BJ (cell line): ENCODE measurements around the gene SHF. TPM values are rescaled to one million over a fixed set of nuclear protein-coding genes. Genes with fewer than 3 reads are reported as not detected.

ENCODE experiments used
- CTCF ChIA-PET: fragments of 350-600 bp; formaldehyde crosslinking; extraction: SDS; loops from one replicate; lab custom pipeline; 2021; ENCODE audit warnings: antibody characterized with exemption, inconsistent platforms; lab: Yijun Ruan, JAX
- POLR2A ChIA-PET: fragments of 300-600 bp; sonication (Branson Sonifier 250); formaldehyde crosslinking; extraction: SDS; loops from one replicate; lab custom pipeline; 2021; ENCODE audit warnings: antibody characterized with exemption; lab: Charles Lee
- DNase-seq: peaks from one replicate; pipeline ENCODE4 v3.0.0-alpha.2; 2011; ENCODE audit warnings: low read depth
- H3K27me3 ChIP-seq: 2 replicates; pipeline ENCODE4 v1.6.0; 2011; ENCODE audit warnings: low read length; ENCODE audit not compliant: control insufficient read depth, insufficient read depth
- H3K36me3 ChIP-seq: 2 replicates; pipeline ENCODE4 v1.5.1; 2011; ENCODE audit warnings: low read length; ENCODE audit not compliant: control insufficient read depth, insufficient read depth
- H3K4me3 ChIP-seq: 2 replicates; pipeline ENCODE4 v1.5.1; 2011; ENCODE audit warnings: low read depth, mild to moderate bottlenecking, control low read depth, low read length
- polyA plus RNA-seq: library from polyadenylated mRNA; depleted of rRNA; stranded (reverse); fragments of >200 nt; gene quantifications from 2 replicates; pipeline ENCODE4 v1.2.3, GENCODE V29; 2011
- TF ChIP-seq, protein P1 (sequence below): IDR thresholded peaks from 2 replicates; pipeline ENCODE4 v1.5.1; 2011; ENCODE audit warnings: low read depth, mild to moderate bottlenecking, control low read depth, inconsistent platforms, low read length, moderate library complexity; ENCODE audit not compliant: insufficient read depth

SHF gene
- polyA plus RNA-seq, 1 experiment: 5.2 TPM

GRCh38 chr15:45201557-45201859 is 13.7 kb upstream of the SHF start:
- ChIA-PET CTCF (interaction anchor here (0.9 to 3.5 kb wide), 4 partner anchors 39 to 198 kb away, joined by 3 to 18 read pairs (median 4); no protein-coding TSS in a partner anchor), POLR2A (no interaction called here)
- Histone ChIP-seq H3K36me3 (no peaks in the 10 kb centered on the region), H3K4me3 (no peak overlapping the region), H3K27me3 (peaks cover 2% of the 10 kb centered on the region)
- no peak for DNase-seq
- TF ChIP-seq, protein P1, sequence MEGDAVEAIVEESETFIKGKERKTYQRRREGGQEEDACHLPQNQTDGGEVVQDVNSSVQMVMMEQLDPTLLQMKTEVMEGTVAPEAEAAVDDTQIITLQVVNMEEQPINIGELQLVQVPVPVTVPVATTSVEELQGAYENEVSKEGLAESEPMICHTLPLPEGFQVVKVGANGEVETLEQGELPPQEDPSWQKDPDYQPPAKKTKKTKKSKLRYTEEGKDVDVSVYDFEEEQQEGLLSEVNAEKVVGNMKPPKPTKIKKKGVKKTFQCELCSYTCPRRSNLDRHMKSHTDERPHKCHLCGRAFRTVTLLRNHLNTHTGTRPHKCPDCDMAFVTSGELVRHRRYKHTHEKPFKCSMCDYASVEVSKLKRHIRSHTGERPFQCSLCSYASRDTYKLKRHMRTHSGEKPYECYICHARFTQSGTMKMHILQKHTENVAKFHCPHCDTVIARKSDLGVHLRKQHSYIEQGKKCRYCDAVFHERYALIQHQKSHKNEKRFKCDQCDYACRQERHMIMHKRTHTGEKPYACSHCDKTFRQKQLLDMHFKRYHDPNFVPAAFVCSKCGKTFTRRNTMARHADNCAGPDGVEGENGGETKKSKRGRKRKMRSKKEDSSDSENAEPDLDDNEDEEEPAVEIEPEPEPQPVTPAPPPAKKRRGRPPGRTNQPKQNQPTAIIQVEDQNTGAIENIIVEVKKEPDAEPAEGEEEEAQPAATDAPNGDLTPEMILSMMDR: no peak

DNA sequence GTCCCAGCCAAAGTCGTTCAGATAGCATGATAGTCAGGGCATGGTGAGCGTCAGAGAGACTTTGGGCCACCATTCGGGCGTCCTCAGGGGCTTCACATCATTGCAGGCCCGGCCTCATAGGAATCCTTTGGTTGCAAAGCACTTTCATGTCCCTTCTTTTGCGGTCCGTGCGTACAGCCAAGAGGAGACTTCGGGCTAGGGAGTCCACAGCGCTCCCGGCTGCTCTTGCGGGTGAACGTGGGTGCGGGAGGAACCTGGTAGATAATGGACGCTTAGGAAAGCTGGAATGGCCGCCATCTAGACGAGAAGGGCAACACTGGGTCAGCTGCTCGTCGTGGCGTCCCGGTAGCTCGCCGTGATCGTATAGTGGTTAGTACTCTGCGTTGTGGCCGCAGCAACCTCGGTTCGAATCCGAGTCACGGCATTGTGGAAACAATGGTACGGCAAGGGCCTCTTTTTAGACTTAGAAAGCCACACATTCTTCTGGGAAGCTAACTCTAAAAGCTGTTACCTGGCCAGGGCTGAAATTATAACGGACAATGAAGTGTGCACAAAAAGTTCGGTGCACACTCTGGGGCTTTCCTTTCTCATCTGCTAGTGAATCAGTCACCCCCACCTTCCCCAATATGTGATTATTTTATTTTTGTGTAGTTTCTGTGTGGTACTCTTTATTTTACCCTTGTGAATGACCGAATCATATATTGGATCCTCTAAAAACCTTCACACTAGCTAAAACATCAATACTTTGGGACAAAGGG is 13.2 kb upstream of the SHF start:
- POLR2A ChIA-PET: no interaction called here
- TF ChIP-seq, protein P1: no peak
- Histone ChIP-seq H3K36me3 (no peaks in the 10 kb centered on the region), H3K27me3 (peaks cover 2% of the 10 kb centered on the region), H3K4me3 (peak overlapping the region; percentile 62)
- peak; percentile 39 for DNase-seq
- CTCF ChIA-PET: interaction anchor here (1.3 to 3.5 kb wide), 6 partner anchors 11 to 198 kb away, joined by 4 to 18 read pairs (median 4); no protein-coding TSS in a partner anchor

DNA sequence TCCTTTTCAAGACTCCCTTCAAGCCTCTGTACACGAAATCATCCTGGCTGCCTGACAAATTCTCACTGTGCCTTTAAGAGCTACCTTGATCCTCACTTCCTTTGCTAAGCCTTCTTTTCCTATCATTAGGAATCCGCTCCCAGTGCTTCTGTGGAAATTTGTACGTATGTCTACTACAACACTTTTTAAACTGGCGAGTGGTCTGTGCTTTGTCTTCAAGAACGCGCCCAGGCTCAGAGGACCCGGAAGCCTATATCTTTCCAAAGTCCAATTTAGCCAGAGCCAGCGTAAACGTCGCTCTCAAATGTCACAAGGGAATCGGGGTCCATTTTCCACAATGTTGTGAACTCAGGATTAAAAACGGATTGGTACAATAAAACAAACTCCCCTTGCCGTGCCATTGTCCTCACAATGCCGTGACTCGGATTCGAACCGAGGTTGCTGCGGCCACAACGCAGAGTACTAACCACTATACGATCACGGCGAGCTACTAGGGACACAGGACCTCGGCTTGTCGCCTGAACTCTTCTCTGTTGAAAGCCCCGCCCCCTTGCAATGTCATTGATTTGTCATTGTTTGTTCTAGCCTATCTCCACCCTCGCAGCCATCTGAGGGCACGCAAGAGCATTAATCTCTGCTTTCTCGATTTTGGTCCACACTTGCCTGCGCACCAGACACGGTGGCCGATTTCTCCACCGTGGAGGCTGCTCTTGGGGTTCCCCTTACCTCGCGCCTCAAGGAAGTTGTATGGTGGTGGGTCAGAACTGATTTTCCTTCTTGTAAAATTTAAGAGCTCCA is 12.4 kb upstream of the SHF start:
- DNase-seq: peak; percentile 89
- TF ChIP-seq, protein P1: no peak
- CTCF ChIA-PET: interaction anchor here (0.7 to 3.5 kb wide), 11 partner anchors 10 to 583 kb away, joined by 3 to 18 read pairs (median 4); no protein-coding TSS in a partner anchor
- H3K4me3 ChIP-seq: peak overlapping the region; percentile 62
- POLR2A ChIA-PET: no interaction called here
- H3K27me3 ChIP-seq: peaks cover 2% of the 10 kb centered on the region
- no peaks in the 10 kb centered on the region for H3K36me3 ChIP-seq

- Histone ChIP-seq H3K27me3 (peaks cover 2% of the 10 kb centered on the region), H3K4me3 (peak overlapping the region; percentile 62), H3K36me3 (no peaks in the 10 kb centered on the region)
- ChIA-PET CTCF (interaction anchor here (0.7 to 3.5 kb wide), 10 partner anchors 9 to 582 kb away, joined by 3 to 18 read pairs (median 4); no protein-coding TSS in a partner anchor), POLR2A (no interaction called here)
- DNase-seq: no peak
- TF ChIP-seq, protein P1: no peak
Observed at GRCh38 chr15:45199136-45199810, 11.5 kb upstream of the SHF start.
